IMR-90 (cell line): ENCODE results near the gene CASS4. TPM values are rescaled to one million over a fixed set of nuclear protein-coding genes. Genes with fewer than 3 reads are reported as not detected.

Experiments
- ATAC-seq: fragments of 200-7000 bp; cut with Tn5 transposase; 2 replicates; pipeline ENCODE4 v1.9.1; 2020; ENCODE audit warnings: low read depth, mild to moderate bottlenecking, moderate library complexity
- BruUV-seq: library from RNA; stranded (reverse); fragments of 400-500 nt; replicated peaks from 2 replicates; lab custom pipeline; 2021; lab: Mats Ljungman, UMichigan
- CTCF ChIA-PET: fragments of 300-600 bp; formaldehyde crosslinking; extraction: SDS; loops from one replicate; lab custom pipeline; 2021; ENCODE audit warnings: antibody characterized with exemption; lab: Yijun Ruan, JAX
- POLR2A ChIA-PET: fragments of 300-600 bp; sonication (Branson Sonifier 250); formaldehyde crosslinking; loops from one replicate; lab custom pipeline; 2022; ENCODE audit warnings: antibody characterized with exemption; ENCODE audit not compliant: unreplicated experiment; lab: Charles Lee
- DNase-seq: peaks from one replicate; pipeline ENCODE4 v3.0.0; 2013
- H2AFZ ChIP-seq: replicated peaks from 2 replicates; pipeline ENCODE3; 2013; ENCODE audit warnings: low read length, mild to moderate bottlenecking; ENCODE audit not compliant: poor library complexity
- H2AK5ac ChIP-seq: 2 replicates; pipeline ENCODE4 v1.6.1; 2013; ENCODE audit warnings: low read depth, low read length, inconsistent platforms
- H2AK9ac ChIP-seq: replicated peaks from 2 replicates; pipeline ENCODE3; 2013; ENCODE audit warnings: mild to moderate bottlenecking, low read depth, low read length, moderate library complexity; ENCODE audit not compliant: poor library complexity
- H2BK120ac ChIP-seq: 2 replicates; pipeline ENCODE4 v1.6.1; 2013; ENCODE audit warnings: low read depth, low read length, inconsistent platforms
- H2BK15ac ChIP-seq: 3 replicates; pipeline ENCODE4 v1.6.1; 2013; ENCODE audit warnings: low read depth, low read length, inconsistent platforms
- H2BK20ac ChIP-seq: 2 replicates; pipeline ENCODE4 v1.6.1; 2013; ENCODE audit warnings: low read depth, mild to moderate bottlenecking, inconsistent platforms, low read length, moderate library complexity
- H2BK5ac ChIP-seq: 2 replicates; pipeline ENCODE4 v1.6.1; 2013; ENCODE audit warnings: mild to moderate bottlenecking, low read depth, low read length, inconsistent platforms; ENCODE audit not compliant: poor library complexity, severe bottlenecking
- H3K14ac ChIP-seq: replicated peaks from 2 replicates; pipeline ENCODE4 v1.6.1; 2013; ENCODE audit warnings: low read depth, low read length, inconsistent platforms
- H3K18ac ChIP-seq: 2 replicates; pipeline ENCODE4 v1.6.1; 2013; ENCODE audit warnings: low read depth, low read length, control low read depth
- H3K23ac ChIP-seq: 2 replicates; pipeline ENCODE4 v1.6.1; 2013; ENCODE audit warnings: low read depth, low read length, inconsistent platforms
- H3K27ac ChIP-seq: 2 replicates; pipeline ENCODE4 v1.5.1; 2013; ENCODE audit warnings: mild to moderate bottlenecking, control low read depth, low read length; ENCODE audit not compliant: insufficient read depth
- H3K27me3 ChIP-seq: 2 replicates; pipeline ENCODE4 v1.6.1; 2013; ENCODE audit warnings: low read length; ENCODE audit not compliant: control insufficient read depth, insufficient read depth
- H3K36me3 ChIP-seq: 2 replicates; pipeline ENCODE4 v1.6.1; 2013; ENCODE audit warnings: low read length, mixed read lengths; ENCODE audit not compliant: control insufficient read depth, insufficient read depth
- H3K4ac ChIP-seq: 2 replicates; pipeline ENCODE4 v1.6.1; 2013; ENCODE audit warnings: low read depth, low read length, inconsistent platforms
- H3K4me1 ChIP-seq: 2 replicates; pipeline ENCODE4 v1.6.1; 2013; ENCODE audit warnings: low read length, mixed read lengths; ENCODE audit not compliant: control insufficient read depth, insufficient read depth
- H3K4me2 ChIP-seq: 2 replicates; pipeline ENCODE4 v1.6.1; 2013; ENCODE audit warnings: low read depth, mild to moderate bottlenecking, control low read depth, low read length, moderate library complexity
- H3K4me3 ChIP-seq: 2 replicates; pipeline ENCODE4 v1.5.1; 2013; ENCODE audit warnings: low read depth, mild to moderate bottlenecking, control low read depth, low read length, moderate library complexity; ENCODE audit not compliant: insufficient read depth
- H3K56ac ChIP-seq: 2 replicates; pipeline ENCODE4 v1.6.1; 2013; ENCODE audit warnings: low read length, inconsistent platforms; ENCODE audit not compliant: insufficient read depth; ENCODE audit errors: extremely low read depth
- H3K79me1 ChIP-seq, 2 experiments: 2 replicates each; pipeline ENCODE4 v1.6.1; 2013; ENCODE audit warnings: low read length in 2 of 2, inconsistent platforms in 1 of 2, low read depth in 1 of 2
- H3K9ac ChIP-seq: 2 replicates; pipeline ENCODE4 v1.6.1; 2013; ENCODE audit warnings: low read depth, low read length, control low read depth
- H3K9me1 ChIP-seq: 2 replicates; pipeline ENCODE4 v1.6.1; 2013; ENCODE audit warnings: low read length, inconsistent platforms; ENCODE audit not compliant: insufficient read depth
- H3K9me3 ChIP-seq: 2 replicates; pipeline ENCODE4 v1.6.1; 2013; ENCODE audit warnings: low read length; ENCODE audit not compliant: control insufficient read depth, insufficient read depth
- H4K20me1 ChIP-seq: 2 replicates; pipeline ENCODE4 v1.6.1; 2013; ENCODE audit warnings: low read length, inconsistent platforms; ENCODE audit not compliant: insufficient read depth
- H4K5ac ChIP-seq: 2 replicates; pipeline ENCODE4 v1.6.1; 2013; ENCODE audit warnings: mild to moderate bottlenecking, low read depth, low read length, control low read depth
- H4K8ac ChIP-seq, 2 experiments: 2 replicates each; pipeline ENCODE4 v1.6.1; 2013; ENCODE audit warnings: low read depth in 2 of 2, low read length in 2 of 2, control low read depth in 1 of 2, inconsistent platforms in 1 of 2
- H4K91ac ChIP-seq: 2 replicates; pipeline ENCODE4 v1.6.1; 2013; ENCODE audit warnings: low read depth, low read length, inconsistent platforms; ENCODE audit not compliant: insufficient read depth
- MAZ ChIP-seq: IDR thresholded peaks from 2 replicates; pipeline ENCODE4 v1.6.1; 2012; ENCODE audit warnings: low read depth, mild to moderate bottlenecking, low read length, improper control_type of control experiment, moderate library complexity, borderline replicate concordance
- MXI1 ChIP-seq: IDR thresholded peaks from 2 replicates; pipeline ENCODE4 v1.6.1; 2012; ENCODE audit warnings: low read depth, mild to moderate bottlenecking, low read length, moderate library complexity, borderline replicate concordance
- RCOR1 ChIP-seq: IDR thresholded peaks from 2 replicates; pipeline ENCODE4 v1.6.1; 2012; ENCODE audit warnings: mild to moderate bottlenecking, low read length, improper control_type of control experiment; ENCODE audit not compliant: insufficient replicate concordance
- USF2 ChIP-seq: fragments of 150-350 bp; IDR thresholded peaks from 2 replicates; pipeline ENCODE4 v1.6.1; 2017; ENCODE audit warnings: mild to moderate bottlenecking, antibody characterized with exemption, low read length, low read depth
- WGBS, 2 experiments: methylation state at CpG; one replicate each; pipeline versions ENCODE4 v1.1.5 to v1.1.7; 2013; ENCODE audit warnings: missing lambda C conversion rate in 2 of 2; ENCODE audit not compliant: insufficient read length in 1 of 2; ENCODE audit errors: extremely low coverage in 2 of 2; 5-methylcytosine and 5-hydroxymethylcytosine counted together
- dilution Hi-C: fragments of 300-500 bp; cut with HindIII; formaldehyde crosslinking; loops from one replicate; pipeline ENCODE4 v1.14.3; 2018; ENCODE audit warnings: low sequenced_read_pairs; ENCODE audit not compliant: unreplicated experiment
- in situ Hi-C: fragments of 300-500 bp; cut with MboI; formaldehyde crosslinking; loops from 3 replicates; pipeline ENCODE4 v1.14.3; 2019; ENCODE audit warnings: low sequenced_read_pairs, inconsistent platforms, mixed read lengths
- intact Hi-C: fragments of 100-400 bp; cut with micrococcal nuclease; formaldehyde crosslinking; loops from 2 replicates; pipeline ENCODE4 v1.10.0; 2022
- polyA plus RNA-seq, 3 experiments: library from polyadenylated mRNA; depleted of rRNA; stranded (reverse); fragments of >200 nt; gene quantifications; 2 replicates each; pipeline ENCODE4 v1.2.3, GENCODE V29; 2012; ENCODE audit warnings: low replicate concordance in 1 of 3
- total RNA-seq: library from RNA; depleted of rRNA; stranded (reverse); fragments of >200 nt; gene quantifications from 2 replicates; pipeline ENCODE4 v1.2.3, GENCODE V29; 2012

CASS4 gene
- total and polyA plus RNA-seq, 2 of the 4 experiments (the other 2 are of a cell fraction) = 25.8 to 26.5 TPM

- H3K9ac ChIP-seq = no peak overlapping the region
- ChIA-PET CTCF (no interaction called here), POLR2A (no interaction called here)
- no peak overlapping the region for H3K14ac ChIP-seq
- H3K9me1 ChIP-seq = peaks cover 6% of the 10 kb centered on the region; the same call in 1 of the 2 replicates
- H2BK15ac ChIP-seq = no peak overlapping the region
- in situ Hi-C loops (loop anchor here (5.0 to 25.0 kb wide), 2 partner anchors 67 to 967 kb away; partner anchors contain the start of gene RAE1), dilution Hi-C loops (no loop called here), intact Hi-C loops (no loop called here)
- no peak overlapping the region for H3K4me3 ChIP-seq
- H2BK120ac ChIP-seq = no peak overlapping the region
- peak overlapping the region; percentile 46; the same call in 1 of the 2 replicates for H3K23ac ChIP-seq
- no peak overlapping the region for H2AK5ac ChIP-seq
- H4K8ac ChIP-seq = no peak overlapping the region
- no peak overlapping the region for H2AK9ac ChIP-seq
- peaks cover 30% of the 10 kb centered on the region for H3K36me3 ChIP-seq
- no peak overlapping the region for H3K18ac ChIP-seq
- no peak overlapping the region for H2AFZ ChIP-seq
- H2BK20ac ChIP-seq = no peak overlapping the region
- no CpG with 5 or more reads among the region's 4 CpGs for WGBS, 2 experiments
- BruUV-seq = no TSS peak
- H3K27me3 ChIP-seq = no peaks in the 10 kb centered on the region
- H3K79me1 ChIP-seq = peaks cover 29 to 52% of the 10 kb centered on the region in 2 experiments
- ATAC-seq = no peak
- no peak overlapping the region for H4K5ac ChIP-seq
- no peaks in the 10 kb centered on the region for H3K9me3 ChIP-seq
- no peak overlapping the region for H3K27ac ChIP-seq
- TF ChIP-seq MAZ (no peak), MXI1 (no peak), RCOR1 (no peak), USF2 (no peak)
- H3K56ac ChIP-seq = no peak overlapping the region
- H4K20me1 ChIP-seq = no peaks in the 10 kb centered on the region
- H3K4me2 ChIP-seq = no peak overlapping the region
- H3K4me1 ChIP-seq = peaks cover 2% of the 10 kb centered on the region; the same call in 1 of the 2 replicates
- H4K91ac ChIP-seq = no peak overlapping the region
- H3K4ac ChIP-seq = no peak overlapping the region
- H2BK5ac ChIP-seq = no peak overlapping the region
- DNase-seq = no peak
Observed at GRCh38 chr20:56395166-56395565, 16.9 kb upstream of the CASS4 start.
